ENCODE measurements around the gene SPIRE2.
A peak's percentile ranks its signal among the peaks of the same experiment; 100 is the strongest.

The SPIRE2 gene

DNA sequence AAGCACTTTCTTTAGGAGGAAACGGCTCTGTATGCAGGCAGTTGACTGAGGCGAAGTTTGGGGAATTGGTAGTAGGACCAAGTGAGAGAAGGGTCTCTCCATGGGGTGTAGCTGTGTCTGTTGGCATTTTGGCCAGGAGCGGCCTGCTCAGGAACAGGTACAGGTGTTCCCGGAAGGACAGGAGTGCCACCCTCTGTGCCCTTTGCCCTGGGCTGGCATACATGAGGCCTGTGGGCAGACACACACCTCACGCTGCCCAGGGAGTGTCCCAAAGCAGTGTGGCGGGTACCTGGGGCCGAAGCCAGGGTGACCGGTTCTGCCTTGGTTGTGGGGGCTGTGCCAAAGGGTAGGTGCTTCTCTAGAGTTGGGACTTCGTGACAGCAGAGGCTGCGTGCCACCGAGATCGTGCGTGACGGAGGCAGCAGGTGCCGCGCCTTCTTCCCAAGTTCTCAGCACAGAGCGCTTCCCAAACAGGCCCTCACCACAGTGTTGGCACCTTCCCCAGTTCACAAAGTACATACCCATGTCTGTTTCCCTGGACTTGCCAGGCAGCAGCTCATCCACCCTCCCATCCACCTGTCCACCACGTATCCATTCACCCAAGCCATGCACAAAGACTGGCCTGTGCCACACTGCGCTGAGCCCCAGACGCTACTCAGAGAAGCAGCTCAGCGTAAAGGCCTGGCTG is 25.2 kb downstream of the SPIRE2 start:
- Histone ChIP-seq H3K4me3 (ENCODE audit: low read depth in 1 of 5, low read length in 5 of 5) (no peak overlapping the region), H3K27me3 (ENCODE audit: control insufficient read depth in 5 of 5, insufficient read depth in 4 of 5, low read length in 5 of 5) (peaks cover 0 to 2% (median 0%) of the 10 kb centered on the region in 5 donors), H3K4me1 (ENCODE audit: control insufficient read depth in 5 of 5, insufficient read depth in 5 of 5, low read length in 5 of 5) (no peaks in the 10 kb centered on the region), H3K9me3 (ENCODE audit: control insufficient read depth in 5 of 5, low read length in 5 of 5) (no peaks in the 10 kb centered on the region), H3K36me3 (ENCODE audit: control insufficient read depth in 5 of 5, insufficient read depth in 5 of 5, low read length in 5 of 5) (no peaks in the 10 kb centered on the region), H3K9ac (ENCODE audit: low read length in 5 of 5) (no peak overlapping the region), H3K27ac (ENCODE audit: low read depth, low read length) (no peak overlapping the region)

DNA sequence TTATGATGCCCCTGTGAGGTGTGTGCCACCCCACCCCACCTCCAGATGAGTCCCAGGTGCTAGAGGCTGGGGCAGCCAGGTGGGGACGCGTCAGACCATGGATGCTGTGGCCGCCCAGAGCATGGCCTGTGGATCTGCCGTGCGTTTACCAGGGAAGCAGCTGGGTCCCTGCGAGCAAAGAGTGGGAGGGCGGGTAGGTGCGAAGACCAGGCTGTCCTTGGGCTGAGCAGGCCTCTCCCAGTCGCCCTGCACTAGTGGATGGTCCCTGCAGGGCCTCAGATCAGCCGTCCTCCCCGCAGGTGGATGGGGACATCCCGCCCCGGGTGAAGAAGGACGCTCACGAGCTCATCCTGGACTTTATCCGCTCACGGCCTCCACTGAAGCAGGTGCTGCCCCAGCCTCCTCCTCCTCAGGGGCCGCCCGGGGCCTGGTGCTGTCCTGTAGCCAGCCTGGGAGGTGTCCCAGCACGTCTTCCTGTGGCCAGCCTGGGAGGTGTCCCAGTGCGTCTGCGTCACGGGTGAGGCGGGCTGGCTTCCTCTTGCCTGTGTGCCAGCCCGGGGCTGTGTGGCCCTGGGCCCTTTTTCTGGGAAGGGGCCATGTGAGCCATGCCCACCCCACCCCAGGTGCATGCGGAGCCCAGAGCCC is 27.1 kb downstream of the SPIRE2 start:
- no peak overlapping the region for H3K4me3 ChIP-seq (ENCODE audit: low read depth in 1 of 5, low read length in 5 of 5)
- H3K4me1 ChIP-seq (ENCODE audit: control insufficient read depth in 5 of 5, insufficient read depth in 5 of 5, low read length in 5 of 5), result peaks cover 0 to under 1% (median 0%) of the 10 kb centered on the region in 5 donors
- peaks cover 0 to 4% (median 2%) of the 10 kb centered on the region in 5 donors for H3K27me3 ChIP-seq (ENCODE audit: control insufficient read depth in 5 of 5, insufficient read depth in 4 of 5, low read length in 5 of 5)
- no peaks in the 10 kb centered on the region for H3K9me3 ChIP-seq (ENCODE audit: control insufficient read depth in 5 of 5, low read length in 5 of 5)
- H3K36me3 ChIP-seq (ENCODE audit: control insufficient read depth in 5 of 5, insufficient read depth in 5 of 5, low read length in 5 of 5), result no peaks in the 10 kb centered on the region
- no peak overlapping the region for H3K9ac ChIP-seq (ENCODE audit: low read length in 5 of 5)
- no peak overlapping the region for H3K27ac ChIP-seq (ENCODE audit: low read depth, low read length)

DNA sequence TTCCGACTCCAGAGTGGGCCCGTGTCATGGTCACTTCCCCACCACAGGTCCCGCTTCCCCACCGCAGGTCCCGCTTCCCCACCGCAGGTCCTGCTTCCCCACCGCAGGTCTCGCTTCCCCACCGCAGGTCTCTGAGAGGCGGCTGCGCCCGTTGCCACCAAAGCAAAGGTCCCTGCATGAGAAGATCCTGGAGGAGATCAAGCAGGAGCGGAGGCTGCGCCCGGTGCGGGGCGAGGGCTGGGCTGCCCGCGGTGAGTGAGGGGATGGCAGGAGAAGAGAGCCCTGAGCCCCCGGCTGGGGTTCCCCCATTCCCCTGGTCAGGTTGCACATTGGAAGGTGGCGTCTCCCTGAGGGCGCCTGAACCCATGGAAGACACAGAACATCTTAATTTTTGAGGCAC is 27.7 kb downstream of the SPIRE2 start:
- Histone ChIP-seq H3K4me1 (ENCODE audit: control insufficient read depth in 5 of 5, insufficient read depth in 5 of 5, low read length in 5 of 5) (peaks cover 0 to 6% (median 0%) of the 10 kb centered on the region in 5 donors), H3K9ac (ENCODE audit: low read length in 5 of 5) (no peak overlapping the region), H3K36me3 (ENCODE audit: control insufficient read depth in 5 of 5, insufficient read depth in 5 of 5, low read length in 5 of 5) (no peaks in the 10 kb centered on the region), H3K27me3 (ENCODE audit: control insufficient read depth in 5 of 5, insufficient read depth in 4 of 5, low read length in 5 of 5) (peaks cover 0 to 4% (median 2%) of the 10 kb centered on the region in 5 donors), H3K9me3 (ENCODE audit: control insufficient read depth in 5 of 5, low read length in 5 of 5) (no peaks in the 10 kb centered on the region), H3K27ac (ENCODE audit: low read depth, low read length) (no peak overlapping the region), H3K4me3 (ENCODE audit: low read depth in 1 of 5, low read length in 5 of 5) (no peak overlapping the region)

DNA sequence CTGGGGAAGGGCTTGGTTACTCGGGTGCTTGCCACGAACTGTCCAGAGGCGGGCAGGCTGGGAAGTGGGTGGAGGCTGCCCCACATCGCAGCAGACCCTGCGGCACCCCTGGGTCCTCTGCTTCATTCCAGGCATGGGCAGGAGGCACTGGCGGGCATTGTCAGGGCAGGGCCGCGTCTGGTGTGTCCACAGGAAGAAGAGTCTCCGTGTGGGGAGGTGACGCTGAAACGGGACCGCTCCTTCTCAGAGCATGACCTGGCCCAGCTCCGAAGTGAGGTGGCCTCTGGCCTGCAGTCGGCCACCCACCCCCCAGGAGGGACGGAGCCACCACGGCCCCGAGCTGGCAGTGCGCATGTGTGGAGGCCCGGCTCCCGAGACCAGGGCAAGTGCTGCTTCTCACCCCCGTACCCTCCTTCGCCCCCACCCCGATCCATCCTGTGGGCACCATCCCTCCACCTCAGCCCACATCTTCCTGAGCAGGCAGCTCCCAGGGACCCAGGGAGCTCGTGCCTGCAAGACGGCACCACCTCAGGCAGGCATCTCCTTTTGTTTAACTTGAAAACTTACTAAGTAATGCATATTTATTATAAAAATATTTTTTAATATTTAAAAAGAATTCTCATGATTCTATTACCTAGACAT is 30.8 kb downstream of the SPIRE2 start:
- Histone ChIP-seq H3K9me3 (ENCODE audit: control insufficient read depth in 5 of 5, low read length in 5 of 5) (no peaks in the 10 kb centered on the region), H3K4me3 (ENCODE audit: low read depth in 1 of 5, low read length in 5 of 5) (no peak overlapping the region), H3K9ac (ENCODE audit: low read length in 5 of 5) (no peak overlapping the region)

DNA sequence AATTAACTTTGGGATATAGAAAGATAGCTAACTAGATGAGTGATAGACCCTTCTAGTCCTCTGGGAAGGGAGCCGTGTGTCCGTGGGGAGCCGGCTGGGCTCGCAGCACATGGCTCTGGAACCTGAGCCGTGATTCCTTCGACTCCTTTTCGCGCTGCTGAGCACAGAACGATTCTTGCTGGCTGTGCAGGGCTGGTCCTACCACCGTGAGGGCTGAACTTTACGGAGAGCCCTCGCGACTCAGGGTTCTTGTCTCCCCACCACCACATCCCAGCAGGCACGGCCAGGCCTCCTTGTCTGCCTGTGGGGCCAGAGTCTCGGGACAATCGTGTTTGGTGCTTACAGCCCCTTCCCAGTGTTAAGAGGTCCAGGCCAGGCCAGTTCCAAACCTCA is 31.3 kb downstream of the SPIRE2 start:
- Histone ChIP-seq H3K4me1 (ENCODE audit: control insufficient read depth in 5 of 5, insufficient read depth in 5 of 5, low read length in 5 of 5) (peaks cover 8 to 28% (median 13%) of the 10 kb centered on the region in 5 donors), H3K4me3 (ENCODE audit: low read depth in 1 of 5, low read length in 5 of 5) (no peak overlapping the region), H3K27me3 (ENCODE audit: control insufficient read depth in 5 of 5, insufficient read depth in 4 of 5, low read length in 5 of 5) (peaks cover 0 to 4% (median 2%) of the 10 kb centered on the region in 5 donors), H3K9ac (ENCODE audit: low read length in 5 of 5) (no peak overlapping the region), H3K36me3 (ENCODE audit: control insufficient read depth in 5 of 5, insufficient read depth in 5 of 5, low read length in 5 of 5) (no peaks in the 10 kb centered on the region), H3K9me3 (ENCODE audit: control insufficient read depth in 5 of 5, low read length in 5 of 5) (no peaks in the 10 kb centered on the region), H3K27ac (ENCODE audit: low read depth, low read length) (no peak overlapping the region)

More for the DNA sequence above, 30.8 kb downstream of the SPIRE2 start:
- Histone ChIP-seq H3K36me3 (ENCODE audit: control insufficient read depth in 5 of 5, insufficient read depth in 5 of 5, low read length in 5 of 5) (no peaks in the 10 kb centered on the region), H3K4me1 (ENCODE audit: control insufficient read depth in 5 of 5, insufficient read depth in 5 of 5, low read length in 5 of 5) (peaks cover 5 to 23% (median 13%) of the 10 kb centered on the region in 5 donors), H3K27ac (ENCODE audit: low read depth, low read length) (no peak overlapping the region), H3K27me3 (ENCODE audit: control insufficient read depth in 5 of 5, insufficient read depth in 4 of 5, low read length in 5 of 5) (peaks cover 0 to 4% (median 2%) of the 10 kb centered on the region in 5 donors)

DNA sequence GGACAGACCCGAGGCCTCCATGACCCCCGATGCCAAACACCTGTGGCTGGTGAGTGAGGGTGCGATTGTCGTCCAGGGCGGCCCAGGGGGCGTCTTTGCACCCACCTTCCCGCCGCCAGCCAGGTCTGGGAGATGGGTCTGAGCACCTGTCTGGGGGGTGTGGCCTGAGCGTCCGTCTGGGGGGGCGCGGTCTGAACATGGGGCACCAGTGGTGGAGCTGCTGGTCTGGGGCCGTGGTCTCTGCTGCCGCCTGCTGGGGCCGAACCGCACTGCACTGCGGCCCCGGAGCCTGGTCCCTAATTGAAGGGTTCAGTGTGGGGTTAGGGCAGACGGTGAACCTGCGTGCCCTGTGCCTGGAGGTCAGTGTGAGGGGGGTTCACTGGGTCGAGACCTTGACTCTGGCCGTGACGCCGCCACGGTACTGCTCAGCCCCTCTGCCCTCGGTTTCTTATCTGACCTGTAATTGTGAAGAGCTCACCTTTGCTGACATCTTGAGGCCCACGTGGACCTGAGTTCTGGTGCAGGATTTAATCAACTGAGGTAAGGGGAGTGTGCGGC is 32.6 kb downstream of the SPIRE2 start:
- no peak overlapping the region for H3K27ac ChIP-seq (ENCODE audit: low read depth, low read length)
- H3K4me1 ChIP-seq (ENCODE audit: control insufficient read depth in 5 of 5, insufficient read depth in 5 of 5, low read length in 5 of 5), result peaks cover 8 to 30% (median 13%) of the 10 kb centered on the region in 5 donors
- H3K4me3 ChIP-seq (ENCODE audit: low read depth in 1 of 5, low read length in 5 of 5), result no peak overlapping the region
- H3K9me3 ChIP-seq (ENCODE audit: control insufficient read depth in 5 of 5, low read length in 5 of 5), result no peaks in the 10 kb centered on the region
- no peaks in the 10 kb centered on the region for H3K36me3 ChIP-seq (ENCODE audit: control insufficient read depth in 5 of 5, insufficient read depth in 5 of 5, low read length in 5 of 5)
- no peak overlapping the region for H3K9ac ChIP-seq (ENCODE audit: low read length in 5 of 5)
- peaks cover 0 to 4% (median 0%) of the 10 kb centered on the region in 5 donors for H3K27me3 ChIP-seq (ENCODE audit: control insufficient read depth in 5 of 5, insufficient read depth in 4 of 5, low read length in 5 of 5)

DNA sequence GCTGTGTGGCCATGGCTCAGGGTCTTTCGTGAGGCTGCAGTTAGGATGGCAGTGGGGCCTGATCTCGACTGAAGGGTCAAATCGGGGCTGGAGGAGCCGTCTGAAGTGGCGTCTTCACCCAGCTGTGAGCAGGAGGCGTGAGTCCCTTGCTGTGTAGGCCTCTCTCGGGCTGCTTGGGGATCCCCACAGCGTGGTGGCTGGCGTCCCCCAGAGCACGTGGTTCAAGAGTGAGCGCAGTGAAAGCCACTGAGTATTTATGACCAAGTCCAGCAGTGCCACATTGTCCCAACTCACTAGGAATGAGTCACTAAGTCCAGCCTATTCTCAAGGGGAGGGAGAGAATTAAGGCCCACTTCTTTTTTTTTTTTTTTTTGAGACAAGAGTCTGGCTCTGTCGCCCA is 33.4 kb downstream of the SPIRE2 start:
- no peaks in the 10 kb centered on the region for H3K36me3 ChIP-seq (ENCODE audit: control insufficient read depth in 5 of 5, insufficient read depth in 5 of 5, low read length in 5 of 5)
- no peaks in the 10 kb centered on the region for H3K9me3 ChIP-seq (ENCODE audit: control insufficient read depth in 5 of 5, low read length in 5 of 5)
- peaks cover 8 to 30% (median 13%) of the 10 kb centered on the region in 5 donors for H3K4me1 ChIP-seq (ENCODE audit: control insufficient read depth in 5 of 5, insufficient read depth in 5 of 5, low read length in 5 of 5)
- no peak overlapping the region for H3K27ac ChIP-seq (ENCODE audit: low read depth, low read length)
- no peak overlapping the region for H3K4me3 ChIP-seq (ENCODE audit: low read depth in 1 of 5, low read length in 5 of 5)
- H3K27me3 ChIP-seq (ENCODE audit: control insufficient read depth in 5 of 5, insufficient read depth in 4 of 5, low read length in 5 of 5), result peaks cover 0 to 4% (median 0%) of the 10 kb centered on the region in 5 donors
- H3K9ac ChIP-seq (ENCODE audit: low read length in 5 of 5), result no peak overlapping the region

DNA sequence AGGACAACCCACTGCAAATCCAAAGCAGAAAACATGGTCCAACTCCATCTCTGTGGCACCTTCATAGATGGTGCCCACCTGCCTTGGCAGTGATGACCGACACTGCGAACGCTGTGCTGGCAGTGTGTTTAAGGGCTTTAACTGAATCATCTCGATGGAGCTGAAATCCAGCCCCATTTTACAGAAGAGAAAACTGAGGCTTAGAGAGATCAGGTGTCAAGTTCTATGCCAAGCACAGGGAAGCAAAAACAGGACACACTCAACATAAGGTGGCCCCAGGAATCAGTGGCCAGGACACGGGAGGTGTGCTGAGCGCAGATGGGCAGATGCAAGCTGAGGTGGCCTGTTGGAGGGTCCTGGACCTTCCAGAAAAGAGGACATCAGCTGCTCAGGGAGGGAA is 34.5 kb downstream of the SPIRE2 start:
- peaks cover 0 to 2% (median under 1%) of the 10 kb centered on the region in 5 donors for H3K9me3 ChIP-seq (ENCODE audit: control insufficient read depth in 5 of 5, low read length in 5 of 5)
- peak overlapping the region in 3 of 5 donors; percentile 35 to 72 (median 35) for H3K9ac ChIP-seq (ENCODE audit: low read length in 5 of 5)

DNA sequence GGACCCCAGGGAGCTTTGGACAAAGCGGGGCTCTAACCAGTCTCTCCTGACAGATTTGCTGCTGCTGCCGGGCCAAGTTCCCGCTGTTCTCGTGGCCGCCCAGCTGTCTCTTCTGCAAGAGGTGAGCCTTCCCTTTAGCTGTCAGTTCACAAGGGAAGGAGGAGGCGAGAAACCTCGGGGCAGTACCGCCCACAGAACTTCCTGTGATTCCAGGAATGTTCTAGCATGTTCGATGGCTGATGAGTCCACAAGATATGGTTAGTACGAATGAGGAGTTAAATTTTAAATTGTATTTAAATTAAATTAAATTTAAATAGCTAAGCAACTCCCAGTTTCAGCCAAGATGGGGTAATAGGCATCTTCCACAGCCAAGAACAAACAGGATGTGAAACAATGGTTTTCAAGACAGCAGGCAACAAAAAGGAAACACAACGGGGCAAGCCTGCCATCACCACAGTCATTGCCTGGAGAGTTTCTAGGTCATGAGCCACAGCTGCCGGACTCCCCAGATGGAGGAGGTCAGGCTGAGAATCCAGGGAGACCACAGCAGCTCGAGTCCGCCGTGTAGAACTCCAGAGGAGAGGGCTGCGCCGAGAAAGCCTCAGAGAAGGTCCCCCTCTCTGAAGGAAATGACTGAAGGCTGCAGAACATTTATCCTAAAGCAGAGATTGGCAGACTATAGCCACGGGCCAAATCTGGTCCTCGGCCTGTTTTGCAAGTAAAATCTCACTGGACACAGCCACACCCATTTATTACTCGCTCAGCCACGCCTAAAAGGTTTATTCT is 35.7 kb downstream of the SPIRE2 start:
- Histone ChIP-seq H3K27me3 (ENCODE audit: control insufficient read depth in 5 of 5, insufficient read depth in 4 of 5, low read length in 5 of 5) (peaks cover 0 to 4% (median 0%) of the 10 kb centered on the region in 5 donors), H3K36me3 (ENCODE audit: control insufficient read depth in 5 of 5, insufficient read depth in 5 of 5, low read length in 5 of 5) (no peaks in the 10 kb centered on the region), H3K27ac (ENCODE audit: low read depth, low read length) (peak overlapping the region; percentile 84), H3K4me3 (ENCODE audit: low read depth in 1 of 5, low read length in 5 of 5) (peak overlapping the region in 4 of 5 donors; percentile 5 to 53 (median 29)), H3K4me1 (ENCODE audit: control insufficient read depth in 5 of 5, insufficient read depth in 5 of 5, low read length in 5 of 5) (peaks cover 8 to 30% (median 13%) of the 10 kb centered on the region in 5 donors), H3K9ac (ENCODE audit: low read length in 5 of 5) (peak overlapping the region in 4 of 5 donors; percentile 5 to 72 (median 37)), H3K9me3 (ENCODE audit: control insufficient read depth in 5 of 5, low read length in 5 of 5) (peaks cover 0 to 6% (median 5%) of the 10 kb centered on the region in 5 donors)

More for the DNA sequence above, 34.5 kb downstream of the SPIRE2 start:
- Histone ChIP-seq H3K27ac (ENCODE audit: low read depth, low read length) (peak overlapping the region; percentile 84), H3K27me3 (ENCODE audit: control insufficient read depth in 5 of 5, insufficient read depth in 4 of 5, low read length in 5 of 5) (peaks cover 0 to 4% (median 0%) of the 10 kb centered on the region in 5 donors), H3K4me1 (ENCODE audit: control insufficient read depth in 5 of 5, insufficient read depth in 5 of 5, low read length in 5 of 5) (peaks cover 8 to 30% (median 13%) of the 10 kb centered on the region in 5 donors), H3K4me3 (ENCODE audit: low read depth in 1 of 5, low read length in 5 of 5) (peak overlapping the region in 1 of 5 donors; percentile 53), H3K36me3 (ENCODE audit: control insufficient read depth in 5 of 5, insufficient read depth in 5 of 5, low read length in 5 of 5) (no peaks in the 10 kb centered on the region)
